K562 (cell line): ENCODE measurements around the gene FBLN2. TPM values are rescaled to one million over a fixed set of nuclear protein-coding genes. Genes with fewer than 3 reads are reported as not detected.

ENCODE experiments used
- CREB1 ChIP-seq, 2 experiments: sonication (generic) in 1 of 2; formaldehyde crosslinking in 1 of 2; IDR thresholded peaks; 2 replicates each; pipeline versions ENCODE4 v1.6.1 to v1.8.0; 2012 to 2022; ENCODE audit warnings: inconsistent platforms in 1 of 2, mild to moderate bottlenecking in 1 of 2, missing genetic modification reagents in 1 of 2, moderate library complexity in 1 of 2
- DDX20 ChIP-seq: fragments of 450-650 bp; IDR thresholded peaks from 2 replicates; pipeline ENCODE4 v1.6.1; 2016; ENCODE audit warnings: missing genetic modification characterization, low read depth, mild to moderate bottlenecking, missing compliant biosample characterization, moderate library complexity
- EWSR1 ChIP-seq: fragments of 450-650 bp; IDR thresholded peaks from 2 replicates; pipeline ENCODE4 v1.6.1; 2018; ENCODE audit warnings: borderline replicate concordance, mild to moderate bottlenecking, low read depth, moderate library complexity; ENCODE audit not compliant: partially characterized antibody
- FUS ChIP-seq: fragments of 200-400 bp; formaldehyde crosslinking; optimal IDR thresholded peaks from 2 replicates; pipeline ENCODE3; 2017; ENCODE audit warnings: low read depth, low read length
- HDAC1 ChIP-seq, 2 experiments: fragments of 450-650 bp; IDR thresholded peaks; 2 replicates each; pipeline ENCODE4 v1.6.1; 2016 to 2017; ENCODE audit warnings: inconsistent platforms in 1 of 2, mild to moderate bottlenecking in 1 of 2, moderate library complexity in 1 of 2
- L3MBTL2 ChIP-seq: fragments of 450-650 bp; IDR thresholded peaks from 2 replicates; pipeline ENCODE4 v1.6.1; 2016; ENCODE audit warnings: mild to moderate bottlenecking, moderate library complexity
- MAFG ChIP-seq: fragments of 450-650 bp; conservative IDR thresholded peaks from 2 replicates; pipeline ENCODE4 v1.6.1; 2016; ENCODE audit warnings: missing genetic modification characterization, missing compliant biosample characterization
- MCM3 ChIP-seq: fragments of 450-650 bp; IDR thresholded peaks from 2 replicates; pipeline ENCODE4 v1.6.1; 2016
- MEIS2 ChIP-seq: fragments of 450-650 bp; IDR thresholded peaks from 2 replicates; pipeline ENCODE4 v1.6.1; 2014; ENCODE audit warnings: mild to moderate bottlenecking; ENCODE audit not compliant: partially characterized antibody
- PHB ChIP-seq: fragments of 250-450 bp; sonication (Bioruptor Pico); IDR thresholded peaks from 2 replicates; pipeline ENCODE4 v1.5.0; 2021
- POLR2AphosphoS2 ChIP-seq: IDR thresholded peaks from 2 replicates; pipeline ENCODE4 v1.6.1; 2012; ENCODE audit warnings: low read length, improper control_type of control experiment
- POLR2H ChIP-seq: IDR thresholded peaks from 2 replicates; pipeline ENCODE4 v1.6.1; 2016; ENCODE audit warnings: missing genetic modification characterization, low read depth, mild to moderate bottlenecking, control low read depth, missing compliant biosample characterization, moderate library complexity
- PTRF ChIP-seq: fragments of 450-650 bp; IDR thresholded peaks from 2 replicates; pipeline ENCODE4 v1.6.1; 2016; ENCODE audit warnings: mild to moderate bottlenecking, missing genetic modification characterization, missing compliant biosample characterization
- PTTG1 ChIP-seq: fragments of 450-650 bp; IDR thresholded peaks from 2 replicates; pipeline ENCODE4 v1.6.1; 2016; ENCODE audit warnings: low read depth, mild to moderate bottlenecking, missing genetic modification characterization, missing compliant biosample characterization
- RAD21 ChIP-seq, 2 experiments: fragments of 250-450 bp in 1 of 2; fragments of 450-650 bp in 1 of 2; sonication (Bioruptor Pico) in 1 of 2; formaldehyde crosslinking in 1 of 2; IDR thresholded peaks in 1 of 2; conservative IDR thresholded peaks in 1 of 2; 2 replicates each; pipeline versions ENCODE4 v1.4.0 to v1.8.0; 2020 to 2022; ENCODE audit warnings: mild to moderate bottlenecking in 2 of 2, moderate library complexity in 1 of 2
- RBM22 ChIP-seq: fragments of 200-400 bp; formaldehyde crosslinking; IDR thresholded peaks from 2 replicates; pipeline ENCODE4 v1.6.1; 2018; ENCODE audit warnings: low read length, low read depth; ENCODE audit not compliant: poor library complexity, severe bottlenecking
- SMARCE1 ChIP-seq: fragments of 450-650 bp; IDR thresholded peaks from 2 replicates; pipeline ENCODE4 v1.7.1; 2016; ENCODE audit warnings: mild to moderate bottlenecking
- SREBF1 ChIP-seq: fragments of 150-350 bp; IDR thresholded peaks from 2 replicates; pipeline ENCODE4 v1.6.1; 2014; ENCODE audit warnings: antibody characterized with exemption, low read depth, low read length, borderline replicate concordance
- TOE1 ChIP-seq, 2 experiments: fragments of 450-650 bp in 1 of 2; sonication (generic) in 1 of 2; formaldehyde crosslinking in 1 of 2; IDR thresholded peaks; 2 replicates each; pipeline versions ENCODE4 v1.7.1 to v1.8.0; 2016 to 2022; ENCODE audit warnings: borderline replicate concordance in 2 of 2, mild to moderate bottlenecking in 2 of 2, antibody characterized with exemption in 1 of 2, inconsistent platforms in 1 of 2, low read depth in 1 of 2, missing genetic modification reagents in 1 of 2, moderate library complexity in 1 of 2
- XRCC3 ChIP-seq: fragments of 450-650 bp; IDR thresholded peaks from 2 replicates; pipeline ENCODE4 v1.6.1; 2017; ENCODE audit warnings: mild to moderate bottlenecking, moderate library complexity
- ZKSCAN1 ChIP-seq: fragments of 150-350 bp; IDR thresholded peaks from 2 replicates; pipeline ENCODE4 v1.6.1; 2016; ENCODE audit warnings: low read depth, low read length
- ZNF197 ChIP-seq: fragments of 200-800 bp; sonication (Bioruptor generic); IDR thresholded peaks from 2 replicates; pipeline ENCODE4 v1.6.1; 2016; ENCODE audit warnings: low read depth, missing genetic modification characterization, missing compliant biosample characterization
- ZNF695 ChIP-seq: fragments of 450-650 bp; formaldehyde crosslinking; IDR thresholded peaks from 2 replicates; pipeline ENCODE4 v1.4.0; 2020; ENCODE audit warnings: mild to moderate bottlenecking, moderate library complexity
- ZNF785 ChIP-seq: fragments of 250-450 bp; sonication (Bioruptor Pico); IDR thresholded peaks from 2 replicates; pipeline ENCODE4 v1.4.0; 2020; ENCODE audit warnings: mild to moderate bottlenecking
- polyA plus RNA-seq, 8 experiments: library from polyadenylated mRNA; depleted of rRNA in 4 of 8; stranded (reverse) in 5 of 8; unstranded in 3 of 8; fragments of >200 nt; fragmentation: Nextera tagmentation in 2 of 8; fragmentation: Illumina TruSeq in 1 of 8; extraction: Ambion mirVana in 2 of 8; extraction: Trizol in 1 of 8; gene quantifications; 2 replicates each; pipeline versions ENCODE4 v1.2.1 to v1.2.3, GENCODE V29; 2011 to 2014; ENCODE audit warnings: inconsistent platforms in 1 of 8, missing spikeins in 1 of 8
- total RNA-seq, 7 experiments: library from RNA; depleted of rRNA in 6 of 7; stranded (reverse); fragments of >200 nt in 6 of 7; fragmentation: Illumina TruSeq in 2 of 7; extraction: Trizol in 2 of 7; gene quantifications; 2 replicates each; pipeline versions ENCODE4 v1.2.1 to v1.2.3, GENCODE V29; 2011 to 2021; ENCODE audit warnings: low replicate concordance in 1 of 7
- TF ChIP-seq, protein P1 (sequence below): sonication (generic); formaldehyde crosslinking; IDR thresholded peaks from 2 replicates; pipeline ENCODE4 v1.8.0; 2022; ENCODE audit warnings: mild to moderate bottlenecking, missing genetic modification reagents

The FBLN2 gene
- total and polyA plus RNA-seq, 9 of the 15 experiments (the other 6 are each of a cell fraction or from before 2014, with no cell fraction given) = 0.03 to 0.10 (median 0.04) TPM; not detected in 6

DNA sequence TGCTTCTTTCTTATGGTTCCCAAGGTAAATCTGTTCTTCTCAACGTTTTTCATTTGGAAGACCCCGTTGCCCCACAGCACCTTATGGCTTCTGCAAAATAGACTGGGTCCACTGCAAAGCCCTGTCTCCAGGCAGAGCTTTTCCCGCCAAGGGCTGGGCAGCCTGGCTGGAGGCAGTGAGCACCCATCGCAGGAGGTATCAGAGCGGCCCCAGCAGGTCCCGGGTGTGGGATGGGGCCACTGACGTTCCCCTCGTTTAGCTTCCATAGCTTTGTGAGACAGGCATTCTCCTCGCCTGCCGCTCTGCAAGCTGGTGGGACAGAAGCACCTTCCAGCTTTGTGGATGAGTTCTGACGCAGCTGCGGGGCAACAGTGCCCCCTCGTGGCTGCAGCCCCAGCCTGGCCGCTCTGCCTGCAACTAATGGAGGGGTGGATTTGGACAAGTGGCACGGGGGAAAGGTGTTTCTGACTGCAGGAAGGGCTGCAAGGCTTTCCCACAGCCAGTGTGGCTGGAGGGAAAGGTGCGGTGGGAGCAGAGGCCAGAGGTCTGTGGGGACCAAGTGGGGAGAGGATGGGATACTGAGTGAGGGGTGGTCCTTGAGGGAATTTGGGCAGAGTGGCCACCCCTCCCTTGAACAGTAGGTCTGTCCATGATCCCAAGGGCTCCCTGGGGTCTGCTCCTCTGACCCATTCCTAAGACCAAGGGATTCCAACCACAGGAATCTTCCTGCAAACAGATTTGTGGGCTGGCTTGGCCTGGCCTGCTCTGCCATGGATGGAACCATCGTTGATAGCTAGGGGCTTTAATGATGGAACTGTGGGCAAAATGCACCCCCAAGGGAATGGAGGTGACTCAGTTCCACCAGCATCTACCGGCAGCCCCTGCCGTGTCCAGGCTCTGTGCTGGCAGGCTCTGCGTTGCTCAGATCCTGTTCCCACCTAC lies 99.4 kb downstream of the FBLN2 start (continued):
- TF ChIP-seq POLR2AphosphoS2 (no peak), MAFG (tag) (no peak), PTTG1 (tag) (no peak), ZNF695 (CRISPR knock-in tag) (no peak), RBM22 (no peak), TOE1 (IDR thresholded peaks at IDR 0.05; ENCODE audit: borderline replicate concordance) (peak; percentile 95), TOE1 (CRISPR knock-in tag; IDR thresholded peaks at IDR 0.05; ENCODE audit: borderline replicate concordance, low read depth) (0 out of 2 replicates have a peak, but pooled peaks have one; percentile 35), ZNF785 (no peak), CREB1 (IDR thresholded peaks at IDR 0.05) (0 out of 2 replicates have a peak, but pooled peaks have one; percentile 50), CREB1 (CRISPR knock-in tag; IDR thresholded peaks at IDR 0.05) (peak; percentile 73), PTRF (tag) (no peak), MEIS2 (no peak), DDX20 (tag) (no peak), MCM3 (no peak), ZKSCAN1 (0 out of 2 replicates have a peak, but pooled peaks have one; percentile 36), SREBF1 (peak; percentile 53; the same call in 1 of the 2 replicates), L3MBTL2 (no peak), RAD21 (CRISPR knock-in tag; conservative IDR thresholded peaks at IDR 0.05 in 1 of 2, IDR thresholded peaks at IDR 0.05 in 1 of 2) (peak; percentile 99 to 100), SMARCE1 (no peak), FUS (no peak), XRCC3 (no peak), HDAC1 (IDR thresholded peaks at IDR 0.05) (no peak), ZNF197 (no peak), POLR2H (no peak), EWSR1 (no peak), PHB (CRISPR knock-in tag) (no peak)
- TF ChIP-seq, protein P1, sequence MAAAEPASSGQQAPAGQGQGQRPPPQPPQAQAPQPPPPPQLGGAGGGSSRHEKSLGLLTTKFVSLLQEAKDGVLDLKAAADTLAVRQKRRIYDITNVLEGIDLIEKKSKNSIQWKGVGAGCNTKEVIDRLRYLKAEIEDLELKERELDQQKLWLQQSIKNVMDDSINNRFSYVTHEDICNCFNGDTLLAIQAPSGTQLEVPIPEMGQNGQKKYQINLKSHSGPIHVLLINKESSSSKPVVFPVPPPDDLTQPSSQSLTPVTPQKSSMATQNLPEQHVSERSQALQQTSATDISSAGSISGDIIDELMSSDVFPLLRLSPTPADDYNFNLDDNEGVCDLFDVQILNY = no peak
